Smooth muscle cell (in vitro differentiated cells): Measurements from ENCODE around the gene SNCB. TPM values are rescaled to one million over a fixed set of nuclear protein-coding genes. Genes with fewer than 3 reads are reported as not detected.

Source experiments
- DNase-seq: peaks from one replicate; lab custom pipeline; 2025; ENCODE audit not compliant: unreplicated experiment; lab: John Stamatoyannopoulos, UW
- H2AFZ ChIP-seq: fragments of 200-600 bp; sonication (generic); 2 replicates; pipeline ENCODE4 v1.6.0; 2016; ENCODE audit warnings: antibody characterized with exemption, low read depth, mild to moderate bottlenecking
- H3F3A ChIP-seq: fragments of 200-600 bp; sonication (generic); 2 replicates; pipeline ENCODE4 v1.6.0; 2017; ENCODE audit warnings: antibody characterized with exemption, low read depth
- H3K27ac ChIP-seq: fragments of 200-600 bp; sonication (generic); 2 replicates; pipeline ENCODE4 v1.5.1; 2016; ENCODE audit warnings: low read depth, mild to moderate bottlenecking
- H3K27me3 ChIP-seq: fragments of 200-600 bp; sonication (generic); 2 replicates; pipeline ENCODE4 v1.6.1; 2016; ENCODE audit warnings: low read depth, mild to moderate bottlenecking
- H3K36me3 ChIP-seq: fragments of 200-600 bp; sonication (generic); 2 replicates; pipeline ENCODE4 v1.5.1; 2016; ENCODE audit warnings: low read depth
- H3K4me1 ChIP-seq: fragments of 200-600 bp; sonication (generic); 2 replicates; pipeline ENCODE4 v1.5.1; 2016; ENCODE audit warnings: low read depth
- H3K4me2 ChIP-seq: fragments of 200-600 bp; sonication (generic); 2 replicates; pipeline ENCODE4 v1.6.0; 2016; ENCODE audit warnings: mild to moderate bottlenecking
- H3K4me3 ChIP-seq: fragments of 200-600 bp; sonication (generic); 2 replicates; pipeline ENCODE4 v1.5.1; 2016; ENCODE audit warnings: mild to moderate bottlenecking
- H3K79me2 ChIP-seq: fragments of 200-600 bp; sonication (generic); 2 replicates; pipeline ENCODE4 v1.6.0; 2016; ENCODE audit warnings: low read depth, mild to moderate bottlenecking
- H3K9ac ChIP-seq: fragments of 200-600 bp; sonication (generic); 2 replicates; pipeline ENCODE4 v1.6.0; 2016; ENCODE audit warnings: low read depth
- H3K9me3 ChIP-seq: fragments of 200-600 bp; sonication (generic); replicated peaks from 2 replicates; pipeline ENCODE4 v1.5.1; 2016; ENCODE audit warnings: low read depth
- H4K20me1 ChIP-seq: fragments of 200-600 bp; sonication (generic); 2 replicates; pipeline ENCODE4 v1.6.0; 2016; ENCODE audit warnings: low read depth
- CTCF ChIP-seq: fragments of 200-600 bp; sonication (generic); IDR thresholded peaks from 2 replicates; pipeline ENCODE4 v1.5.1; 2017; ENCODE audit warnings: borderline replicate concordance, mild to moderate bottlenecking, antibody characterized with exemption; ENCODE audit not compliant: insufficient read depth, poor library complexity, severe bottlenecking
- WGBS: methylation state at CpG from one replicate; pipeline ENCODE4 v1.1.7; 2016; ENCODE audit warnings: low lambda C conversion rate; 5-methylcytosine and 5-hydroxymethylcytosine counted together
- polyA plus RNA-seq: library from polyadenylated mRNA; unstranded; fragments of >200 nt; fragmentation: Nextera tagmentation; extraction: Ambion mirVana; gene quantifications from 2 replicates; pipeline ENCODE4 v1.2.1, GENCODE V29; 2016
- total RNA-seq: library from RNA; depleted of rRNA; stranded (reverse); fragments of >200 nt; gene quantifications from 2 replicates; pipeline ENCODE4 v1.2.3, GENCODE V29; 2014

The SNCB gene
- total and polyA plus RNA-seq, 2 experiments from 2014 or later: 0.45 to 0.55 TPM

DNA sequence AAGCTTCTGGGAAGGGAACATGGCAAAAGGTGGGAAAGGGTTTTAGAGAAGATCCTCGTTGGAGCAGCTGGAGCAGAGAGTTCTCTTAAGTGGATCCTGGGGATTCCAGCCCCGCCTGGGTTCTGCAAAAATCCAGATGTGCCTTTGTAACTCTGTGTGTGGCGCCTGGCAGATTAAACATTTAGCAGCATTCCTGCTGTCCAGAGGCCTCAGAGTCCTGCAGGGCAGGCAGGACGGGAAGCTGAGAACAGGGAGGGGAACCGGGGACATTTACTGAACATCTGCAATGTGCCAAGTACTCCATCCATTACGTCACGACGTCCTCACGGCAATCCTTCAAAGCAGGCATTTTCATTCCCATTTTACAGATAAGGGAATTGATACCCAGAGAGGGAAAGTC is 6.1 kb upstream of the SNCB start:
- Histone ChIP-seq H3K36me3 (no peaks in the 10 kb centered on the region), H3K9me3 (no peaks in the 10 kb centered on the region), H3K27me3 (peaks cover 27% of the 10 kb centered on the region), H3K4me2 (no peak overlapping the region), H3F3A (no peaks in the 10 kb centered on the region), H3K4me3 (no peak overlapping the region), H3K79me2 (no peaks in the 10 kb centered on the region), H3K4me1 (no peaks in the 10 kb centered on the region), H4K20me1 (no peaks in the 10 kb centered on the region), H3K9ac (no peak overlapping the region), H3K27ac (no peak overlapping the region), H2AFZ (no peak overlapping the region)
- TF ChIP-seq CTCF: no peak
- DNase-seq: no peak
- WGBS: 50% methylated on average over 9 of the region's 9 CpGs

GRCh38 chr5:176633598-176633997 is 3.3 kb upstream of the SNCB start:
- Histone ChIP-seq H3F3A (no peaks in the 10 kb centered on the region), H3K27me3 (peaks cover 55% of the 10 kb centered on the region), H3K27ac (no peak overlapping the region), H2AFZ (no peak overlapping the region), H3K36me3 (no peaks in the 10 kb centered on the region), H3K9me3 (no peaks in the 10 kb centered on the region), H4K20me1 (no peaks in the 10 kb centered on the region), H3K4me1 (peaks cover 11% of the 10 kb centered on the region), H3K4me3 (no peak overlapping the region), H3K9ac (no peak overlapping the region), H3K79me2 (no peaks in the 10 kb centered on the region), H3K4me2 (no peak overlapping the region)
- no peak for TF ChIP-seq CTCF
- 41% methylated on average over 6 of the region's 6 CpGs for WGBS
- no peak for DNase-seq

- Histone ChIP-seq H3F3A (no peaks in the 10 kb centered on the region), H3K27ac (no peak overlapping the region), H3K4me2 (no peak overlapping the region), H3K4me1 (peaks cover 11% of the 10 kb centered on the region), H2AFZ (no peak overlapping the region), H3K36me3 (no peaks in the 10 kb centered on the region), H3K9me3 (no peaks in the 10 kb centered on the region), H3K9ac (no peak overlapping the region), H3K27me3 (peaks cover 63% of the 10 kb centered on the region), H3K4me3 (no peak overlapping the region), H4K20me1 (no peaks in the 10 kb centered on the region), H3K79me2 (no peaks in the 10 kb centered on the region)
- DNase-seq: no peak
- no peak for TF ChIP-seq CTCF
- 88% methylated on average over 2 of the region's 2 CpGs for WGBS
Observed at GRCh38 chr5:176632745-176633144, 2.4 kb upstream of the SNCB start.

- no peak for DNase-seq
- Histone ChIP-seq H3K27ac (no peak overlapping the region), H3K27me3 (peaks cover 75% of the 10 kb centered on the region), H3K9me3 (no peaks in the 10 kb centered on the region), H4K20me1 (no peaks in the 10 kb centered on the region), H3K9ac (no peak overlapping the region), H3F3A (no peaks in the 10 kb centered on the region), H3K36me3 (no peaks in the 10 kb centered on the region), H3K4me1 (peaks cover 11% of the 10 kb centered on the region), H3K79me2 (no peaks in the 10 kb centered on the region), H2AFZ (no peak overlapping the region), H3K4me3 (no peak overlapping the region), H3K4me2 (no peak overlapping the region)
- no peak for TF ChIP-seq CTCF
- WGBS: 87% methylated on average over 7 of the region's 7 CpGs
Observed at GRCh38 chr5:176631383-176632200, 1.3 kb upstream of the SNCB start.
